GM23338 (cell line): ENCODE data around the gene SYT13. TPM values are rescaled to one million over a fixed set of nuclear protein-coding genes. Genes with fewer than 3 reads are reported as not detected.
A peak's percentile ranks its signal among the peaks of the same experiment; 100 is the strongest.

Experiments
- ATAC-seq: fragments of 200-7000 bp; cut with Tn5 transposase; 3 replicates; pipeline ENCODE4 v1.9.1; 2020
- DNase-seq: peaks from one replicate; pipeline ENCODE4 v3.0.0-alpha.2; 2015; ENCODE audit warnings: low spot score
- H2AFZ ChIP-seq: fragments of 200-600 bp; sonication (generic); 2 replicates; pipeline ENCODE4 v1.8.0; 2016; ENCODE audit warnings: antibody characterized with exemption, mild to moderate bottlenecking, moderate library complexity
- H3F3A ChIP-seq: fragments of 200-600 bp; sonication (generic); replicated peaks from 2 replicates; pipeline ENCODE4 v1.8.0; 2017; ENCODE audit warnings: antibody characterized with exemption, mixed run types, low read depth
- H3K27ac ChIP-seq: fragments of 200-600 bp; sonication (generic); 2 replicates; pipeline ENCODE4 v1.6.1; 2016; ENCODE audit warnings: low read depth
- H3K27me3 ChIP-seq: fragments of 200-600 bp; sonication (generic); 2 replicates; pipeline ENCODE4 v1.8.0; 2016; ENCODE audit warnings: mild to moderate bottlenecking, mixed run types, moderate library complexity; ENCODE audit not compliant: insufficient read depth
- H3K36me3 ChIP-seq: fragments of 200-600 bp; sonication (generic); 2 replicates; pipeline ENCODE4 v1.8.0; 2016; ENCODE audit warnings: mild to moderate bottlenecking; ENCODE audit not compliant: insufficient read depth
- H3K4me1 ChIP-seq: fragments of 200-600 bp; sonication (generic); 2 replicates; pipeline ENCODE4 v1.8.0; 2016; ENCODE audit warnings: mild to moderate bottlenecking, moderate library complexity; ENCODE audit not compliant: insufficient read depth
- H3K4me2 ChIP-seq: fragments of 200-600 bp; sonication (generic); 2 replicates; pipeline ENCODE4 v1.7.1; 2017; ENCODE audit warnings: mixed run types
- H3K4me3 ChIP-seq: fragments of 200-600 bp; sonication (generic); 2 replicates; pipeline ENCODE4 v1.6.1; 2016; ENCODE audit warnings: mixed run types
- H3K79me2 ChIP-seq: fragments of 200-600 bp; sonication (generic); replicated peaks from 2 replicates; pipeline ENCODE4 v1.8.0; 2017; ENCODE audit warnings: mild to moderate bottlenecking; ENCODE audit not compliant: insufficient read depth
- H3K9me2 ChIP-seq: fragments of 200-600 bp; sonication (generic); 2 replicates; pipeline ENCODE4 v1.8.0; 2017; ENCODE audit not compliant: insufficient read depth
- H4K20me1 ChIP-seq: fragments of 200-600 bp; sonication (generic); replicated peaks from 2 replicates; pipeline ENCODE4 v1.8.0; 2017; ENCODE audit warnings: mild to moderate bottlenecking; ENCODE audit not compliant: insufficient read depth
- H3K27ac Mint-ChIP-seq: 2 replicates; pipeline ENCODE4 v1.8.0; 2020; ENCODE audit warnings: inconsistent platforms, mild to moderate bottlenecking, moderate library complexity, mixed read lengths
- H3K27me3 Mint-ChIP-seq: 3 replicates; pipeline ENCODE4 v1.8.0; 2022; ENCODE audit warnings: low read depth, mild to moderate bottlenecking, moderate library complexity, mixed read lengths, inconsistent platforms; ENCODE audit not compliant: insufficient read depth, poor library complexity
- H3K36me3 Mint-ChIP-seq: 3 replicates; pipeline ENCODE4 v1.8.0; 2021; ENCODE audit warnings: low read depth, mild to moderate bottlenecking, inconsistent platforms, moderate library complexity, mixed read lengths
- H3K4me1 Mint-ChIP-seq: 3 replicates; pipeline ENCODE4 v1.8.0; 2020; ENCODE audit warnings: mild to moderate bottlenecking, inconsistent platforms, mixed read lengths
- H3K4me3 Mint-ChIP-seq: 3 replicates; pipeline ENCODE4 v1.8.0; 2021; ENCODE audit warnings: moderate library complexity, mild to moderate bottlenecking, inconsistent platforms, mixed read lengths
- H3K9me3 Mint-ChIP-seq: 3 replicates; pipeline ENCODE4 v1.8.0; 2020; ENCODE audit warnings: moderate library complexity, mild to moderate bottlenecking, inconsistent platforms, mixed read lengths
- CREB1 ChIP-seq: fragments of 250-450 bp; sonication (Bioruptor Pico); IDR thresholded peaks from 2 replicates; pipeline ENCODE4 v1.5.0; 2020; ENCODE audit warnings: low read depth, mild to moderate bottlenecking, moderate library complexity
- EZH2 ChIP-seq: fragments of 200-600 bp; sonication (generic); IDR thresholded peaks from one replicate; pipeline ENCODE4 v1.8.0; 2017; ENCODE audit warnings: antibody characterized with exemption, mild to moderate bottlenecking, low read depth; ENCODE audit not compliant: unreplicated experiment
- JUNB ChIP-seq: IDR thresholded peaks from one replicate; pipeline ENCODE4 v1.6.1; 2016; ENCODE audit warnings: antibody characterized with exemption; ENCODE audit not compliant: unreplicated experiment
- POLR2AphosphoS5 ChIP-seq: IDR thresholded peaks from 2 replicates; pipeline ENCODE4 v1.6.1; 2016; ENCODE audit warnings: antibody characterized with exemption, low read depth
- REST ChIP-seq: IDR thresholded peaks from one replicate; pipeline ENCODE4 v1.6.1; 2018; ENCODE audit warnings: antibody characterized with exemption; ENCODE audit not compliant: unreplicated experiment
- STAT1 ChIP-seq: IDR thresholded peaks from one replicate; pipeline ENCODE4 v1.6.1; 2016; ENCODE audit warnings: antibody characterized with exemption; ENCODE audit not compliant: unreplicated experiment
- ZNF331 ChIP-seq: fragments of 250-450 bp; sonication (Bioruptor Pico); IDR thresholded peaks from 2 replicates; pipeline ENCODE4 v1.5.0; 2020; ENCODE audit warnings: low read depth, mild to moderate bottlenecking, moderate library complexity
- ZNF462 ChIP-seq: fragments of 250-450 bp; sonication (Bioruptor Pico); IDR thresholded peaks from 2 replicates; pipeline ENCODE4 v1.5.0; 2020; ENCODE audit warnings: mild to moderate bottlenecking, moderate library complexity
- polyA plus RNA-seq: library from polyadenylated mRNA; unstranded; fragments of >200 nt; fragmentation: Nextera tagmentation; extraction: Ambion mirVana; gene quantifications from 2 replicates; pipeline ENCODE4 v1.2.1, GENCODE V29; 2016
- total RNA-seq: library from RNA; depleted of rRNA; stranded (reverse); fragments of >200 nt; shearing (Covaris generic); gene quantifications from 2 replicates; pipeline ENCODE4 v1.2.3, GENCODE V29; 2014

SYT13 gene
- total and polyA plus RNA-seq, 2 experiments from 2014 or later, result 3.4 to 16.3 TPM

DNA sequence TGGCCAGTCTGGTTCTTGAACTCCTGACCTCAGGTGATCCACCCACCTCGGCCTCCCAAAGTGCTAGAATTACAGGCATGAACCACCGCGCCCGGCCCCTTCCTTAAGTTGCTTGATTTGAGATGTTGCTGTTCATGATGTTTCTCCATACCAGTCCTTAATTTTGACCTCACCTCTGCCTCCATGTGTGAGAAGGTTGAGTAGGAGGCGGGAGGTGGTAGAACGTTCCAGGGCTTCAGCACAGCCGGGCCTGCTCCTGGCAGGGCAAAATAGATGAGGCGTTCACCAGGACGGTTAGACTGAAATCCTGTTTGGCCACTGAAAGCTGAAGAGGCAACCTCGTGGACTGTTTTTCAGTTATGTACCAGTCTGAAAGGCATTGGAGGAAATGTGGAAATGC is 48.3 kb upstream of the SYT13 start (continued):
- no peak for TF ChIP-seq ZNF462 (CRISPR knock-in tag)
- no peak for TF ChIP-seq CREB1 (CRISPR knock-in tag)
- TF ChIP-seq ZNF331 (CRISPR knock-in tag), result no peak
- TF ChIP-seq EZH2, result no peak
- TF ChIP-seq POLR2AphosphoS5, result no peak
- no peak for TF ChIP-seq JUNB

DNA sequence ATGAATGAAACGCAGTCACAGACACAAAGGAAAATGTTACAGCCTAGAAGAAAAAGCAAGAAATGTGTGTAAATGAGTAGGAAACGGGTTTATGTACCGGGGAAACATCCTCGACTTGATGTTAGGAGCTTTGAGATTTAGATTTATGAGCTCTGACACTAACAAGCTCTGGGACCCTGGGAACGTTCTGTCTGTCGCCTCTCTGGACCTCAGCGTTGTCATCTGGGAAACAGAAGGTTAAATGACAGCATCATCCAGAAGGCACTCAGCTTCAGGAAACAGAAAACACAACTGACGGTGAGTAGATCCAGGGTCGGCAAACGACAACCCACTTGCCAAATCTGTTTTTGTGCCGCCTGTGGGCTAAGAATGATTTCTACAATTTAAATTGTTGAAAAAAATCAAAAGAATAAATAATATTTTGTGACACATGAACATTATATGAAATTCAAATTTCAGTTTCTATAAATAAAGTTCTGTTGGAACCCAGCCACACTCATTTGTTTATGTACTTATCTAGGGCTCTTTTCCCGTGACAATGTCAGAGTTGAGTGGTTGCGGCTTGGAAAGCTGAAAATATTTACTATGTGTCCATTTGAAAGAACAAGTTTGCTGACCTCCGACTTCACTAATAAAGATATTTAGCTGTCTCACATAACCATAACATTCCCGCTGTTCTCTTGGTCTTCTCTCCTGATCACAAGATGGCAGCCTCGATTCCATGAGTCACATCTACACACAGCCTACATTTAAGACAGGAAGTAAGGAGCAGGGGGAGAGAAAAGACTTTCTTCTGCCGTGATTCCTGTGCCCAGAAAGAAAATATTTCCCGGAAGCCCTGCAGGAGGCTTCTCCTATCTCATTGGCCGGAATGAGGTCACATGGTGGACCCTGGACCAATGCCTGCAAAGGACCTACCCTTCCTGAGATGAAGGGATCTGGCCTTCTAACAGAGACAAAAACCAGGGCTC is 47.1 kb upstream of the SYT13 start:
- H3K4me3 Mint-ChIP-seq, result no peak overlapping the region
- H3K9me3 Mint-ChIP-seq, result no peaks in the 10 kb centered on the region
- H3F3A ChIP-seq, result no peaks in the 10 kb centered on the region
- H3K4me3 ChIP-seq, result no peak overlapping the region
- no peaks in the 10 kb centered on the region for H3K79me2 ChIP-seq
- DNase-seq (peak; percentile 76), ATAC-seq (peak; percentile 43)
- H3K4me2 ChIP-seq, result no peak overlapping the region
- H3K27me3 ChIP-seq, result no peaks in the 10 kb centered on the region
- H3K27ac Mint-ChIP-seq, result no peak overlapping the region
- no peaks in the 10 kb centered on the region for H3K36me3 Mint-ChIP-seq
- no peak overlapping the region for H3K27ac ChIP-seq
- 0 out of 2 replicates have a peak overlapping the region, but pooled peaks have one; percentile 33 for H2AFZ ChIP-seq
- H3K27me3 Mint-ChIP-seq, result peaks cover 4% of the 10 kb centered on the region
- no peaks in the 10 kb centered on the region for H3K36me3 ChIP-seq
- H3K9me2 ChIP-seq, result no peaks in the 10 kb centered on the region
- H3K4me1 ChIP-seq, result no peaks in the 10 kb centered on the region
- peaks cover 6% of the 10 kb centered on the region; the same call in 2 of the 3 replicates for H3K4me1 Mint-ChIP-seq
- H4K20me1 ChIP-seq, result no peaks in the 10 kb centered on the region
- TF ChIP-seq STAT1 (no peak), REST (no peak), EZH2 (no peak)
